ENCODE data around the gene RPL10. TPM values are rescaled to one million over a fixed set of nuclear protein-coding genes. Genes with fewer than 3 reads are reported as not detected.

RPL10 gene
- total and polyA plus RNA-seq, 2 of the 13 experiments (the other 11 are each of a cell fraction or from before 2014, with no cell fraction given): 2,381 to 4,713 TPM

GRCh38 chrX:154412468-154412867 lies 14.3 kb downstream of the RPL10 start (continued):
- TF ChIP-seq KDM1A (CRISPR knock-in tag; IDR thresholded peaks at IDR 0.05): no peak
- no peak for TF ChIP-seq GPN1 (CRISPR knock-in tag; IDR thresholded peaks at IDR 0.05; ENCODE audit: borderline replicate concordance)
- TF ChIP-seq HNF1B (CRISPR knock-in tag; IDR thresholded peaks at IDR 0.05): no peak
- no peak for TF ChIP-seq ZNF776 (CRISPR knock-in tag; IDR thresholded peaks at IDR 0.05)
- TF ChIP-seq KLF9 (CRISPR knock-in tag; IDR thresholded peaks at IDR 0.05; ENCODE audit: low read depth): no peak
- no peak for TF ChIP-seq ZFP90 (CRISPR knock-in tag; IDR thresholded peaks at IDR 0.05; ENCODE audit: borderline replicate concordance)
- TF ChIP-seq RBAK (CRISPR knock-in tag; IDR thresholded peaks at IDR 0.05): no peak
- TF ChIP-seq MBD4 (IDR thresholded peaks at IDR 0.05; ENCODE audit: borderline replicate concordance, low read length): no peak

- WGBS (ENCODE audit: low lambda C conversion rate): no CpG with 5 or more reads among the region's 8 CpGs
- in situ Hi-C loops (cut with HindIII; ENCODE audit: extremely low pct_ligation_motif_present, low pct_unique_long_range_greater_than_20kb): loop anchor here (25.0 kb wide), 1 partner anchor 124 kb away; the partner anchor contains the start of genes G6PD and IKBKG
- no peak overlapping the region for H3K27ac ChIP-seq (ENCODE audit: extremely low read length, insufficient read depth, low read length)
- no peaks in the 10 kb centered on the region for H4K20me1 ChIP-seq (ENCODE audit: insufficient read depth, low read length)
- 0 out of 5 replicates have a peak, but pooled peaks cover 0 to 4% of the 10 kb centered on the region in 2 experiments for H3K36me3 ChIP-seq (replicated peaks in 1 of 2; ENCODE audit: control insufficient read depth in 1 of 2, insufficient read depth in 2 of 2, low read length in 2 of 2)
- H3K27me3 ChIP-seq (ENCODE audit: control insufficient read depth in 1 of 2, insufficient read depth in 2 of 2, low read length in 2 of 2): no peaks in the 10 kb centered on the region
- H3K9me3 ChIP-seq (ENCODE audit: low read length): no peaks in the 10 kb centered on the region
- intact Hi-C loops (cut with micrococcal nuclease; ENCODE audit: unreplicated experiment): no loop called here
- ATAC-seq (no peak), DNase-seq (ENCODE audit: low spot score) (no peak), FAIRE-seq (no peak)
- H3K9ac ChIP-seq (ENCODE audit: insufficient read depth, low read depth, low read length): no peak overlapping the region
- ChIA-PET POLR2A (no interaction called here), CTCF (ENCODE audit: low intra/inter-chr PET ratio, low total read pairs) (no interaction called here)
- H3K4me3 ChIP-seq (replicated peaks in 1 of 3; ENCODE audit: insufficient read depth in 1 of 3, low read depth in 2 of 3, low read length in 3 of 3): no peak overlapping the region
- no peak overlapping the region for H3K4me2 ChIP-seq (ENCODE audit: low read depth, low read length)
- H2AFZ ChIP-seq (ENCODE audit: low read length): no peak overlapping the region
- peaks cover 24% of the 10 kb centered on the region for H3K4me1 ChIP-seq (ENCODE audit: insufficient read depth, low read length)
- BruUV-seq (replicated peaks): no TSS peak
- no peaks in the 10 kb centered on the region for H3K79me2 ChIP-seq (ENCODE audit: insufficient read depth, low read length)
- TF ChIP-seq ZNF496 (CRISPR knock-in tag; IDR thresholded peaks at IDR 0.05; ENCODE audit: insufficient replicate concordance) (no peak), ERF (CRISPR knock-in tag; IDR thresholded peaks at IDR 0.05) (no peak), CREBL2 (CRISPR knock-in tag; IDR thresholded peaks at IDR 0.05; ENCODE audit: borderline replicate concordance) (no peak), ZFP41 (CRISPR knock-in tag; IDR thresholded peaks at IDR 0.05; ENCODE audit: borderline replicate concordance) (no peak), ZNF558 (CRISPR knock-in tag; IDR thresholded peaks at IDR 0.05; ENCODE audit: borderline replicate concordance) (no peak), ZNF136 (CRISPR knock-in tag; IDR thresholded peaks at IDR 0.05; ENCODE audit: low read depth) (no peak), LRRFIP1 (CRISPR knock-in tag; conservative IDR thresholded peaks at IDR 0.05) (no peak), ZNF790 (CRISPR knock-in tag; IDR thresholded peaks at IDR 0.05; ENCODE audit: borderline replicate concordance) (no peak), NFE2L1 (CRISPR knock-in tag; IDR thresholded peaks at IDR 0.05; ENCODE audit: borderline replicate concordance) (no peak), ARNT (IDR thresholded peaks at IDR 0.05) (no peak), HOXA5 (CRISPR knock-in tag; IDR thresholded peaks at IDR 0.05) (no peak), ZNF850 (CRISPR knock-in tag; conservative IDR thresholded peaks at IDR 0.05) (no peak), JUN (CRISPR knock-in tag; IDR thresholded peaks at IDR 0.05) (no peak)
Measured at GRCh38 chrX:154413142-154413541, 15.0 kb downstream of the RPL10 start.

Data from HepG2 (cell line).